ENCODE measurements around the gene OR2D2.

- TF ChIP-seq CTCF (IDR thresholded peaks at IDR 0.05; ENCODE audit: low read depth, low read length, missing input control) (no peak), SP1 (IDR thresholded peaks at IDR 0.05) (no peak), EGR1 (IDR thresholded peaks at IDR 0.05; ENCODE audit: low read depth in 2 of 2) (no peak), TAF1 (conservative IDR thresholded peaks at IDR 0.05) (no peak), FOXA1 (IDR thresholded peaks at IDR 0.05) (no peak), YY1 (IDR thresholded peaks at IDR 0.05) (no peak), GABPA (IDR thresholded peaks at IDR 0.05 in 1 of 2, conservative IDR thresholded peaks at IDR 0.05 in 1 of 2) (no peak), HNF4G (IDR thresholded peaks at IDR 0.05) (no peak), NR2F2 (IDR thresholded peaks at IDR 0.05) (no peak)
- TF ChIP-seq, protein P1, sequence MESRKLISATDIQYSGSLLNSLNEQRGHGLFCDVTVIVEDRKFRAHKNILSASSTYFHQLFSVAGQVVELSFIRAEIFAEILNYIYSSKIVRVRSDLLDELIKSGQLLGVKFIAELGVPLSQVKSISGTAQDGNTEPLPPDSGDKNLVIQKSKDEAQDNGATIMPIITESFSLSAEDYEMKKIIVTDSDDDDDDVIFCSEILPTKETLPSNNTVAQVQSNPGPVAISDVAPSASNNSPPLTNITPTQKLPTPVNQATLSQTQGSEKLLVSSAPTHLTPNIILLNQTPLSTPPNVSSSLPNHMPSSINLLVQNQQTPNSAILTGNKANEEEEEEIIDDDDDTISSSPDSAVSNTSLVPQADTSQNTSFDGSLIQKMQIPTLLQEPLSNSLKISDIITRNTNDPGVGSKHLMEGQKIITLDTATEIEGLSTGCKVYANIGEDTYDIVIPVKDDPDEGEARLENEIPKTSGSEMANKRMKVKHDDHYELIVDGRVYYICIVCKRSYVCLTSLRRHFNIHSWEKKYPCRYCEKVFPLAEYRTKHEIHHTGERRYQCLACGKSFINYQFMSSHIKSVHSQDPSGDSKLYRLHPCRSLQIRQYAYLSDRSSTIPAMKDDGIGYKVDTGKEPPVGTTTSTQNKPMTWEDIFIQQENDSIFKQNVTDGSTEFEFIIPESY (IDR thresholded peaks at IDR 0.05): no peak
These were observed 19.1 kb upstream of the OR2D2 start for GRCh38 chr11:6911378-6911777.

Data from liver (tissue), 3 donors.